GM12875 (cell line): Measurements from ENCODE around the gene SIK3.

Experiments used
- H3K4me3 ChIP-seq: one replicate; pipeline ENCODE4 v1.5.1; 2011; ENCODE audit warnings: low read depth, low read length, control low read depth
- CTCF ChIP-seq: IDR thresholded peaks from 2 replicates; pipeline ENCODE4 v1.5.1; 2011; ENCODE audit warnings: low read depth, mild to moderate bottlenecking, control low read depth, inconsistent platforms, low read length, moderate library complexity, borderline replicate concordance; ENCODE audit not compliant: insufficient read depth

SIK3 gene

GRCh38 chr11:116873381-116873780 lies 224.8 kb downstream of the SIK3 start:
- TF ChIP-seq CTCF: no peak
- H3K4me3 ChIP-seq: no peak overlapping the region

GRCh38 chr11:116871248-116871647 lies 227.0 kb downstream of the SIK3 start:
- TF ChIP-seq CTCF: no peak
- H3K4me3 ChIP-seq: no peak overlapping the region

- no peak for TF ChIP-seq CTCF
- no peak overlapping the region for H3K4me3 ChIP-seq
Observed at GRCh38 chr11:116870054-116870453, 228.2 kb downstream of the SIK3 start.

GRCh38 chr11:116869610-116870009 lies 228.6 kb downstream of the SIK3 start:
- TF ChIP-seq CTCF: no peak
- no peak overlapping the region for H3K4me3 ChIP-seq

- H3K4me3 ChIP-seq: no peak overlapping the region
- no peak for TF ChIP-seq CTCF
Observed at GRCh38 chr11:116868066-116868465, 230.2 kb downstream of the SIK3 start.

GRCh38 chr11:116867619-116868018 lies 230.6 kb downstream of the SIK3 start:
- H3K4me3 ChIP-seq: no peak overlapping the region
- TF ChIP-seq CTCF: no peak

GRCh38 chr11:116866804-116867455 lies 231.3 kb downstream of the SIK3 start:
- H3K4me3 ChIP-seq: no peak overlapping the region
- no peak for TF ChIP-seq CTCF
